Bronchial epithelial cell (primary cell): ENCODE data around the gene PAK6. TPM values are rescaled to one million over a fixed set of nuclear protein-coding genes. Genes with fewer than 3 reads are reported as not detected.

Source experiments
- DNase-seq: peaks from one replicate; pipeline ENCODE4 v3.0.0-alpha.2; 2010; ENCODE audit warnings: low read depth
- FAIRE-seq: peaks from 2 replicates; lab custom pipeline; 2011; peaks lifted over from hg19 to GRCh38; lab: Jason Lieb, UNC
- H3K27me3 ChIP-seq: 2 replicates; pipeline ENCODE4 v1.5.1; 2011; ENCODE audit warnings: low read length; ENCODE audit not compliant: control insufficient read depth, insufficient read depth
- H3K36me3 ChIP-seq: 2 replicates; pipeline ENCODE4 v1.5.1; 2011; ENCODE audit warnings: low read length; ENCODE audit not compliant: control insufficient read depth, insufficient read depth
- H3K4me3 ChIP-seq: 2 replicates; pipeline ENCODE4 v1.5.1; 2011; ENCODE audit warnings: mild to moderate bottlenecking, low read depth, low read length, control low read depth
- CTCF ChIP-seq: IDR thresholded peaks from 2 replicates; pipeline ENCODE4 v1.5.1; 2011; ENCODE audit warnings: mild to moderate bottlenecking, moderate library complexity, low read length, control low read depth, inconsistent platforms; ENCODE audit not compliant: insufficient read depth, severe bottlenecking
- total RNA-seq: library from RNA; depleted of rRNA; stranded (reverse); fragments of >200 nt; gene quantifications from 2 replicates; pipeline ENCODE4 v1.2.1, GENCODE V29; 2014

Gene PAK6
- total RNA-seq, 1 donor from 2014 or later, result 11.6 TPM

DNA sequence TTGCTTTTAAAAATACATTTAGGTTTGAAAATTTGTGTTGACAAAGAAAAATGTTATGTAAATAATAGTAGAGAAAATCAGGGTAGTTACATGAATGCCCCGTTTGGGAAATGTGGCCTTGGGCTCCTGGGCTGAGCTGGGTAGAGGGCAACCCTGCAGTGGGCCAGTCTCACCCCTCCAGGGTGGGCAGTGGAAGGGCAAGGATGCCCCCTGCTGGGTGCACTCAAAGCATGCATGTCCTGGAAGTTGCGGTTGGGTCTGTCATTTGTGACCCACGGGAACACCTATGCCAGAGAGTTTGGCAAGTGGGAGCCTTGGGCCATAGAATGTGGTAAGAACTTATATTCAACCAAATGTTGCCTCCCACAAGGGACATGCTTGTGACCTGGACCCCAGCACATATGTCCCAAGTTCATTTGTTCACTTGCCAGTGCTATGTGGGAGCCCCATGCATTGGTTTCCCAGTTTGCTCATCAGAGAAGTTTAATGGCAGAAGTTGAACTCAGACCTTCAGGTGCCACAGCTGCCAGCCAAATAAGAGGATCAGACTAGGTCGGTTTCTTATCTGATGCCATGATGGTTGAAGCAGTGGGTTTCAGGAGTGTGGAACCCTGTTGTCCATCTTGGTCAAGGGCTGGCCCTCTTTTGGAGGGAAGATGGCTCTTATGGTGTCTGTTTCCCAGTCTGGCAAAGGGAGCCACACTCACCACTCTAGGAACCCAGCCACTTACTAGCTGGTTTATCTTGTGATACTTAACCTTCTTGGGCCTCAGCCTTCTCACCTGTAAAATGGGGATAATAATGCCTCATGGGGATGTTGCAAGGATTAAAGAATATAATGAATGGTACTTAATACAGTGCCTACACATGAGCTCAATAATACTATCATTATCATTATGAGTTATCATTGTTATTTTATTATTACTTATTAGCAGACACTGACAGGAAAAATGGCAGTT, 71.4 kb downstream of the PAK6 start:
- DNase-seq (no peak), FAIRE-seq (no peak)
- peaks cover 17% of the 10 kb centered on the region for H3K27me3 ChIP-seq
- H3K36me3 ChIP-seq, result no peaks in the 10 kb centered on the region
- H3K4me3 ChIP-seq, result no peak overlapping the region
- TF ChIP-seq CTCF, result peak; percentile 68

DNA sequence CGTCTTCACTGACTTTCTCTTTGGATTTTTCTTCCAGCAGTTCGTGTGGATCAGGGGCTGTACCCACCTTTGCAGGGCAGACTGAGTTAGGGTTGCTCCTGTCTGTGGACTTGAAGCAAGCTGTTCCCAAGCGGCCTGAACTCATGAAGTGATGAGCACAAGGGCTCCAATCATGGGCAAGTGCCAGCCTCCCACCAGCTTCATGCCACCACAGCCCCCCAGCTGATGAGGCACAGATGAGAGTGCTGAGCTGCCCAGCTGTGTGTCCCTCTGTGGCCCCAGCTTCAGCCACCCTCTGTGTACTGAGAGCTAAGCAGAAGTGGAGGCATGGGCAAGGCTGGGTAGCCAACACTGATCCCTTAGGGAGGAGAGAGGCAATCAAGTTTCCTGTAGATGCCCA, 72.1 kb downstream of the PAK6 start:
- FAIRE-seq (no peak), DNase-seq (no peak)
- Histone ChIP-seq H3K4me3 (no peak overlapping the region), H3K27me3 (peaks cover 17% of the 10 kb centered on the region), H3K36me3 (no peaks in the 10 kb centered on the region)
- TF ChIP-seq CTCF, result no peak

- no peak for TF ChIP-seq CTCF
- Histone ChIP-seq H3K27me3 (peaks cover 15% of the 10 kb centered on the region), H3K36me3 (no peaks in the 10 kb centered on the region), H3K4me3 (no peak overlapping the region)
- DNase-seq (no peak), FAIRE-seq (no peak)
Observed at GRCh38 chr15:40312370-40313158, 73.7 kb downstream of the PAK6 start.

GRCh38 chr15:40313531-40314398, 74.9 kb downstream of the PAK6 start:
- FAIRE-seq, result peak; percentile 66
- H3K36me3 ChIP-seq, result no peaks in the 10 kb centered on the region
- no peak for TF ChIP-seq CTCF
- DNase-seq, result peak; percentile 72
- H3K27me3 ChIP-seq, result peaks cover 15% of the 10 kb centered on the region
- H3K4me3 ChIP-seq, result no peak overlapping the region

DNA sequence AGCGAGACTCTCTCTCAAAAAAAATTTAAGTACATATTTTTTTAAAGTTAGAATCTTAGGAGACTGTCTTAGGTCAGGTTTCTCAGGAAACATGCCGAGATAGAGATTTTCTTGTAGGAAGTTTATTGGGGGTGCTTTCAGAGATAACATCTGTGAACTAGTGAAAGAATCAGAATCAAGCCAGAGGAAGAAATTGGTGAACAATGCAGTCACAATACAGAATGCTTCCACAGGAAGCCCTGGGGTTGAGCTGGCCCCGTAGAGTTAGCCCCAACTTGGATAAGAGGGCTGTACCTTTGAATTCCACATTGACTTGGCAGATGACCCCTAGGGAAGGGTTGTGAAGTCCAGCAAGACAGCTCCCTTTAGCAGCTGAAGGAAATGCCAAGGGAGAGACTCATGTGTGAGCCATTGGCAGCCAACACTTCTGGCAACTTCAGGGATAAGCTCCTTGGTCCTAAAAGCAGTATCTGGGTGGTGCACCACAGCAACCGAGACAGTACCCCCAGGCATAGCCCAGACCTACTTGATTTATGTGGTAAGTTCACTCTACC, 75.9 kb downstream of the PAK6 start:
- Histone ChIP-seq H3K4me3 (no peak overlapping the region), H3K27me3 (peaks cover 15% of the 10 kb centered on the region), H3K36me3 (no peaks in the 10 kb centered on the region)
- peak; percentile 65 for DNase-seq
- TF ChIP-seq CTCF, result no peak
- no peak for FAIRE-seq
